Measurements from ENCODE around the gene SUCLG2. TPM values are rescaled to one million over a fixed set of nuclear protein-coding genes. Genes with fewer than 3 reads are reported as not detected.
"Not testable (repeated sequence)": the region's sequence is repeated elsewhere in the genome, so short reads cannot be mapped to it uniquely, and the experiment has no call there.

The SUCLG2 gene
- total RNA-seq, 1 experiment from 2014 or later, result 49.5 TPM

- no peak for DNase-seq
- Mint-ChIP-seq H3K9me3 (ENCODE audit: low read depth, unreplicated experiment) (no peaks in the 10 kb centered on the region), H3K27ac (ENCODE audit: unreplicated experiment) (no peak overlapping the region), H3K36me3 (ENCODE audit: insufficient read depth, unreplicated experiment) (no peaks in the 10 kb centered on the region), H3K4me1 (ENCODE audit: low read depth, unreplicated experiment) (no peaks in the 10 kb centered on the region), H3K4me3 (ENCODE audit: low read depth, unreplicated experiment) (no peak overlapping the region), H3K27me3 (ENCODE audit: unreplicated experiment) (no peaks in the 10 kb centered on the region)
- BruUV-seq (replicated peaks), result no TSS peak
- CTCF ChIA-PET, result no interaction called here
- intact Hi-C loops (cut with micrococcal nuclease; ENCODE audit: unreplicated experiment), result no loop called here
- TF ChIP-seq, protein P1, sequence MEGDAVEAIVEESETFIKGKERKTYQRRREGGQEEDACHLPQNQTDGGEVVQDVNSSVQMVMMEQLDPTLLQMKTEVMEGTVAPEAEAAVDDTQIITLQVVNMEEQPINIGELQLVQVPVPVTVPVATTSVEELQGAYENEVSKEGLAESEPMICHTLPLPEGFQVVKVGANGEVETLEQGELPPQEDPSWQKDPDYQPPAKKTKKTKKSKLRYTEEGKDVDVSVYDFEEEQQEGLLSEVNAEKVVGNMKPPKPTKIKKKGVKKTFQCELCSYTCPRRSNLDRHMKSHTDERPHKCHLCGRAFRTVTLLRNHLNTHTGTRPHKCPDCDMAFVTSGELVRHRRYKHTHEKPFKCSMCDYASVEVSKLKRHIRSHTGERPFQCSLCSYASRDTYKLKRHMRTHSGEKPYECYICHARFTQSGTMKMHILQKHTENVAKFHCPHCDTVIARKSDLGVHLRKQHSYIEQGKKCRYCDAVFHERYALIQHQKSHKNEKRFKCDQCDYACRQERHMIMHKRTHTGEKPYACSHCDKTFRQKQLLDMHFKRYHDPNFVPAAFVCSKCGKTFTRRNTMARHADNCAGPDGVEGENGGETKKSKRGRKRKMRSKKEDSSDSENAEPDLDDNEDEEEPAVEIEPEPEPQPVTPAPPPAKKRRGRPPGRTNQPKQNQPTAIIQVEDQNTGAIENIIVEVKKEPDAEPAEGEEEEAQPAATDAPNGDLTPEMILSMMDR (IDR thresholded peaks at IDR 0.05; ENCODE audit: unreplicated experiment), result no peak
Measured at GRCh38 chr3:67558426-67558825, 96.0 kb downstream of the SUCLG2 start.

DNA sequence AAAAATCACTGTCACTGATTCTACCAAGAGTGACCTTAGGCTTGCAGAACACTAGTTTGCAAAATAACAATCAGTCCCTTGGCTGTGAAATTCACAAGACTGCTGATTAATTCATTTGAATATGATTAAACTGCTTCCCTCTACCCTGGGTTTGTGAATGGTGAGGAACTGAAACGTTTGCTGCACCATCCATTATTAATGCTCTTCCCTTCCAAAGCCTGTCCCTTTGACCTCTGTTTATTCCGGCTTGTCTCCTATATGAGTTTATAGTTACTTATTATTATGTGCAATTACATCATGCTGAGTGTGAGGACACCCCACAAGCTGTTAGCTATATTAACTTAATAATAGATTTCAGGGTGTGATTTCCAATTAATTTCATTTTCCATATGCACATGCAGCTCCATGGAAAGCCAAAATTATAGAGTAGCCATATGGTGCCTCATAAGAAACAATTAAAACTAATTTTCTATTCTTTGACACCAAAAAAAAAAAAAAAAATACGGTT, 96.5 kb downstream of the SUCLG2 start:
- Mint-ChIP-seq H3K4me3 (ENCODE audit: low read depth, unreplicated experiment) (no peak overlapping the region), H3K27me3 (ENCODE audit: unreplicated experiment) (no peaks in the 10 kb centered on the region), H3K36me3 (ENCODE audit: insufficient read depth, unreplicated experiment) (no peaks in the 10 kb centered on the region), H3K27ac (ENCODE audit: unreplicated experiment) (no peak overlapping the region), H3K4me1 (ENCODE audit: low read depth, unreplicated experiment) (no peaks in the 10 kb centered on the region), H3K9me3 (ENCODE audit: low read depth, unreplicated experiment) (no peaks in the 10 kb centered on the region)
- BruUV-seq (replicated peaks), result no TSS peak
- CTCF ChIA-PET, result no interaction called here
- TF ChIP-seq, protein P1 (IDR thresholded peaks at IDR 0.05; ENCODE audit: unreplicated experiment), result no peak
- no peak for DNase-seq
- intact Hi-C loops (cut with micrococcal nuclease; ENCODE audit: unreplicated experiment), result no loop called here

GRCh38 chr3:67551361-67552016, 102.9 kb downstream of the SUCLG2 start:
- H3K4me3 Mint-ChIP-seq (ENCODE audit: low read depth, unreplicated experiment), result no peak overlapping the region
- no peak for DNase-seq
- H3K9me3 Mint-ChIP-seq (ENCODE audit: low read depth, unreplicated experiment), result no peaks in the 10 kb centered on the region
- no TSS peak for BruUV-seq (replicated peaks)
- TF ChIP-seq, protein P1 (IDR thresholded peaks at IDR 0.05; ENCODE audit: unreplicated experiment), result no peak
- intact Hi-C loops (cut with micrococcal nuclease; ENCODE audit: unreplicated experiment), result no loop called here
- no peaks in the 10 kb centered on the region for H3K4me1 Mint-ChIP-seq (ENCODE audit: low read depth, unreplicated experiment)
- no peaks in the 10 kb centered on the region for H3K27me3 Mint-ChIP-seq (ENCODE audit: unreplicated experiment)
- CTCF ChIA-PET, result no interaction called here
- no peak overlapping the region for H3K27ac Mint-ChIP-seq (ENCODE audit: unreplicated experiment)
- H3K36me3 Mint-ChIP-seq (ENCODE audit: insufficient read depth, unreplicated experiment), result peaks cover 3% of the 10 kb centered on the region

DNA sequence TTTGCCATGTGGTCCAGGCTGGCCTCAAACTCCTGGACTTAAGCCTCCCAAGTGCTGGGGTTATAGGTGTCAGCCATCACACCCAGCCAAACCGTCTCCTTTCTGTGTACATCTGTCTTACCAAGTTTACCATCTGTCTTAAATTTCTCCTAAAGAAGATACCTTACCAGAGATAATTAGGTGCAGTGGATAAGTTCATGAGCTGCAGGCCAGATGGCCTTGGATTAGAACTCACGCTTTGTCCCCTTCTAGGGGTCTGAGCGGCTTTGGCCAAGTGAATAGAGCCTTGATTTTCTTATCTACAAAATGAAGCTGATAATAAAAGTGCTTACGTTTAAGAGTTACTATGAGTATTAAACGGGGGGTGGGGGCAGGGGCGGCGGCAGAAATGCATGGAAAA, 103.9 kb downstream of the SUCLG2 start:
- H3K4me1 Mint-ChIP-seq (ENCODE audit: low read depth, unreplicated experiment), result no peaks in the 10 kb centered on the region
- no peaks in the 10 kb centered on the region for H3K27me3 Mint-ChIP-seq (ENCODE audit: unreplicated experiment)
- no TSS peak for BruUV-seq (replicated peaks)

DNA sequence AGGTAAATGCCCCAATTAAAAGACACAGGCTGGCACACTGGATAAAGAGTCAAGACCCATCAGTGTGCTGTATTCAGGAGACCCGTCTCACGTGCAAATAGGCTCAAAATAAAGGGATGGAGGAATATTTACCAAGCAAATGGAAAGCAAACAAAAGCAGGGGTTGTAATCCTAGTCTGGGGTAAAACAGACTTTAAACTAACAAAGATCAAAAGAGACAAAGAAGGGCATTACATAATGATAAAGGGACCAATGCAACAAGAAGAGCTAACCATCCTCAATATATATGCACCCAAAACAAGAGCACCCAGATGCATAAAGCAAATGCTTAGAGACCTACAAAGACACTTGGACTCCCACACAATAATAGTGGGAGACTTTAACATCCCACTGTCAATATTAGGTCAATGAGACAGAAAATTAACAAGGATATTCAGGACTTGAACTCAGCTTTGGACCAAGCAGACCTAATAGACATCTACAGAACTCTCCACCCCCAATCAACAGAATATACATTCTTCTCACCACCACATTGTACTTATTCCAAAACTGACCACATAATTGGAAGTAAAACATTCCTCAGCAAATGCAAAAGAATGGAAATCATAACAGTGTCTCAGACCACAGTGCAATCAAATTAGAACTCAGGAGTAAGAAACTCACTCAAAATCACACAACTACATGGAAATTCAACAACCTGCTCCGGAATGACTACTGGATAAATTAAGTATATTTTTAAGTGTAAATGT, 111.7 kb downstream of the SUCLG2 start:
- H3K27me3 Mint-ChIP-seq (ENCODE audit: unreplicated experiment); intact Hi-C loops (cut with micrococcal nuclease; ENCODE audit: unreplicated experiment); H3K36me3 Mint-ChIP-seq (ENCODE audit: insufficient read depth, unreplicated experiment); CTCF ChIA-PET; H3K4me1 Mint-ChIP-seq (ENCODE audit: low read depth, unreplicated experiment); BruUV-seq (replicated peaks); H3K4me3 Mint-ChIP-seq (ENCODE audit: low read depth, unreplicated experiment); DNase-seq; H3K9me3 Mint-ChIP-seq (ENCODE audit: low read depth, unreplicated experiment); H3K27ac Mint-ChIP-seq (ENCODE audit: unreplicated experiment): not testable (repeated sequence)

More for the DNA sequence above, 103.9 kb downstream of the SUCLG2 start:
- H3K9me3 Mint-ChIP-seq (ENCODE audit: low read depth, unreplicated experiment), result no peaks in the 10 kb centered on the region
- H3K4me3 Mint-ChIP-seq (ENCODE audit: low read depth, unreplicated experiment), result no peak overlapping the region
- intact Hi-C loops (cut with micrococcal nuclease; ENCODE audit: unreplicated experiment), result no loop called here
- no peak for DNase-seq
- CTCF ChIA-PET, result no interaction called here
- TF ChIP-seq, protein P1 (IDR thresholded peaks at IDR 0.05; ENCODE audit: unreplicated experiment), result no peak
- no peak overlapping the region for H3K27ac Mint-ChIP-seq (ENCODE audit: unreplicated experiment)
- peaks cover 3% of the 10 kb centered on the region for H3K36me3 Mint-ChIP-seq (ENCODE audit: insufficient read depth, unreplicated experiment)
